Panc1 (cell line): ENCODE results near the gene POLR3A.

Source experiments
- CTCF ChIP-seq: fragments of 450-650 bp; IDR thresholded peaks from 2 replicates; pipeline ENCODE4 v1.5.1; 2017; ENCODE audit warnings: mild to moderate bottlenecking
- POLR2AphosphoS5 ChIP-seq: IDR thresholded peaks from 2 replicates; pipeline ENCODE4 v1.6.1; 2012; ENCODE audit warnings: mild to moderate bottlenecking, low read depth, low read length, moderate library complexity
- SIN3A ChIP-seq: IDR thresholded peaks from 2 replicates; pipeline ENCODE4 v1.6.1; 2012; ENCODE audit warnings: low read depth, mild to moderate bottlenecking, low read length, moderate library complexity, borderline replicate concordance; ENCODE audit not compliant: insufficient read depth

GRCh38 chr10:77959384-77959783 is 69.9 kb downstream of the POLR3A start:
- no peak for TF ChIP-seq SIN3A
- TF ChIP-seq CTCF = no peak
- no peak for TF ChIP-seq POLR2AphosphoS5
